H1 (cell line): ENCODE data around the gene KXD1.

Source experiments
- CEBPB ChIP-seq: IDR thresholded peaks from 2 replicates; pipeline ENCODE4 v1.6.1; 2012; ENCODE audit warnings: low read depth, low read length
- JUN ChIP-seq: IDR thresholded peaks from 2 replicates; pipeline ENCODE4 v1.6.1; 2011; ENCODE audit warnings: low read depth, mild to moderate bottlenecking, improper control_type of control experiment, low read length
- JUND ChIP-seq: IDR thresholded peaks from 2 replicates; pipeline ENCODE4 v1.6.1; 2011; ENCODE audit warnings: mild to moderate bottlenecking, improper control_type of control experiment, low read length
- POLR2A ChIP-seq, 2 experiments: IDR thresholded peaks; 1 replicate in 1 of 2; 2 replicates in 1 of 2; pipeline ENCODE4 v1.6.1; 2011; ENCODE audit warnings: low read depth in 2 of 2, low read length in 2 of 2, mild to moderate bottlenecking in 2 of 2; ENCODE audit errors: control extremely low read depth in 1 of 2
- POLR2AphosphoS5 ChIP-seq: IDR thresholded peaks from 2 replicates; pipeline ENCODE4 v1.6.1; 2011; ENCODE audit warnings: low read depth, low read length
- RNF2 ChIP-seq: fragments of 200-900, 300-1000 bp; sonication (generic); IDR thresholded peaks from 2 replicates; pipeline ENCODE4 v1.7.1; 2016; ENCODE audit warnings: borderline replicate concordance, low read depth, mild to moderate bottlenecking, antibody characterized with exemption, low read length; ENCODE audit not compliant: poor library complexity, severe bottlenecking; ENCODE audit errors: missing control alignments
- SP4 ChIP-seq: IDR thresholded peaks from 2 replicates; pipeline ENCODE4 v1.6.1; 2012; ENCODE audit warnings: low read length, inconsistent platforms
- TAF1 ChIP-seq: IDR thresholded peaks from 2 replicates; pipeline ENCODE4 v1.6.1; 2011; ENCODE audit warnings: mild to moderate bottlenecking, low read depth, low read length
- TF ChIP-seq, protein P1 (sequence below), 3 experiments: IDR thresholded peaks; 1 replicate in 2 of 3; 2 replicates in 1 of 3; pipeline versions ENCODE4 v1.5.1 to v1.6.1; 2011; ENCODE audit warnings: low read length in 3 of 3, mild to moderate bottlenecking in 3 of 3, inconsistent platforms in 2 of 3, low read depth in 1 of 3, moderate library complexity in 1 of 3; ENCODE audit not compliant: insufficient read depth in 1 of 3; ENCODE audit errors: control extremely low read depth in 1 of 3

DNA sequence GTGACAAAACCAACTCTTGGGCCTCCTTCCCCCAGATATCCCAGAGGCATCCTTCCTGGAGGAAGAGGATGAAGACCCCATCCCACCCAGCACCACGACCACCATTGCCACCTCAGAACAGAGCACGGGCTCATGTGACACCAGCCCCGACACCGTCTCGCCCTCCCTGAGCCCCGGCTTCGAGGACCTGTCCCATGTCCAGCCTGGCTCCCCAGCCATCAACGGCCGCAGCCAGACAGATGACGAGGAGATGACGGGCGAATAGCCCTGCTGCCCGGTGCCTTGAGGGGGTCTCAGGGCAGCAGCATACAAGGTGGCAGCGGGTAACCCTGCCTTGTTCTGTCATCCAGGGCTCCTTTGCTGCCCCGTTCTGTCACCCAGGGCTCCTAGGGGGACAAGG, 10.7 kb downstream of the KXD1 start:
- no peak for TF ChIP-seq POLR2AphosphoS5
- no peak for TF ChIP-seq SP4
- TF ChIP-seq, protein P1, sequence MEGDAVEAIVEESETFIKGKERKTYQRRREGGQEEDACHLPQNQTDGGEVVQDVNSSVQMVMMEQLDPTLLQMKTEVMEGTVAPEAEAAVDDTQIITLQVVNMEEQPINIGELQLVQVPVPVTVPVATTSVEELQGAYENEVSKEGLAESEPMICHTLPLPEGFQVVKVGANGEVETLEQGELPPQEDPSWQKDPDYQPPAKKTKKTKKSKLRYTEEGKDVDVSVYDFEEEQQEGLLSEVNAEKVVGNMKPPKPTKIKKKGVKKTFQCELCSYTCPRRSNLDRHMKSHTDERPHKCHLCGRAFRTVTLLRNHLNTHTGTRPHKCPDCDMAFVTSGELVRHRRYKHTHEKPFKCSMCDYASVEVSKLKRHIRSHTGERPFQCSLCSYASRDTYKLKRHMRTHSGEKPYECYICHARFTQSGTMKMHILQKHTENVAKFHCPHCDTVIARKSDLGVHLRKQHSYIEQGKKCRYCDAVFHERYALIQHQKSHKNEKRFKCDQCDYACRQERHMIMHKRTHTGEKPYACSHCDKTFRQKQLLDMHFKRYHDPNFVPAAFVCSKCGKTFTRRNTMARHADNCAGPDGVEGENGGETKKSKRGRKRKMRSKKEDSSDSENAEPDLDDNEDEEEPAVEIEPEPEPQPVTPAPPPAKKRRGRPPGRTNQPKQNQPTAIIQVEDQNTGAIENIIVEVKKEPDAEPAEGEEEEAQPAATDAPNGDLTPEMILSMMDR (IDR thresholded peaks at IDR 0.05; ENCODE audit: control extremely low read depth in 1 of 3, insufficient read depth in 1 of 3, low read depth in 1 of 3, low read length in 3 of 3): no peak
- TF ChIP-seq CEBPB: no peak
- no peak for TF ChIP-seq TAF1
- TF ChIP-seq JUN: no peak
- no peak for TF ChIP-seq RNF2
- no peak for TF ChIP-seq POLR2A (IDR thresholded peaks at IDR 0.05; ENCODE audit: control extremely low read depth in 1 of 2, low read depth in 2 of 2, low read length in 2 of 2)
- no peak for TF ChIP-seq JUND
